HepG2 (cell line): ENCODE measurements around the gene MYOF. TPM values are rescaled to one million over a fixed set of nuclear protein-coding genes. Genes with fewer than 3 reads are reported as not detected.

Source experiments
- EP300 ChIP-seq, 3 experiments: sonication (generic) in 1 of 3; formaldehyde crosslinking in 1 of 3; IDR thresholded peaks; 2 replicates each; pipeline versions ENCODE4 v1.5.1 to v1.6.1; 2011 to 2020; ENCODE audit warnings: low read depth in 2 of 3, low read length in 2 of 3, borderline replicate concordance in 1 of 3, improper control_type of control experiment in 1 of 3, mild to moderate bottlenecking in 1 of 3, missing genetic modification reagents in 1 of 3, moderate library complexity in 1 of 3
- ERF ChIP-seq: IDR thresholded peaks from 2 replicates; pipeline ENCODE4 v1.6.1; 2018; ENCODE audit warnings: missing biosample characterization, missing genetic modification reagents
- FOXK2 ChIP-seq: fragments of 450-650 bp; IDR thresholded peaks from 2 replicates; pipeline ENCODE4 v1.6.1; 2016
- HDAC6 ChIP-seq: fragments of 200-600 bp; sonication (generic); IDR thresholded peaks from 2 replicates; pipeline ENCODE4 v1.7.0; 2017; ENCODE audit warnings: mild to moderate bottlenecking, antibody characterized with exemption, low read length, low read depth
- MEF2D ChIP-seq: sonication (generic); formaldehyde crosslinking; IDR thresholded peaks from 2 replicates; pipeline ENCODE4 v1.5.1; 2020; ENCODE audit warnings: mild to moderate bottlenecking, missing genetic modification reagents
- MIXL1 ChIP-seq: IDR thresholded peaks from 2 replicates; pipeline ENCODE4 v1.6.1; 2016
- REPIN1 ChIP-seq: sonication (generic); formaldehyde crosslinking; IDR thresholded peaks from 2 replicates; pipeline ENCODE4 v1.8.0; 2022; ENCODE audit warnings: missing genetic modification reagents, low read depth, mild to moderate bottlenecking, borderline replicate concordance
- ZNF552 ChIP-seq: sonication (generic); formaldehyde crosslinking; IDR thresholded peaks from 2 replicates; pipeline ENCODE4 v1.9.0; 2022; ENCODE audit warnings: missing genetic modification reagents, mild to moderate bottlenecking, borderline replicate concordance
- polyA plus RNA-seq, 8 experiments: library from polyadenylated mRNA; depleted of rRNA in 3 of 8; stranded (reverse) in 7 of 8; unstranded in 1 of 8; fragments of >200 nt; fragmentation: Illumina TruSeq in 4 of 8; extraction: Trizol in 4 of 8; gene quantifications; 2 replicates each; pipeline versions ENCODE4 v1.2.1 to v1.2.3, GENCODE V29; 2011 to 2016; ENCODE audit warnings: low read depth in 4 of 8, missing spikeins in 1 of 8, mixed read lengths in 1 of 8; ENCODE audit not compliant: insufficient read depth in 1 of 8
- total RNA-seq, 5 experiments: library from RNA; depleted of rRNA; stranded (reverse); fragments of >200 nt; fragmentation: Illumina TruSeq; extraction: Trizol; gene quantifications; 2 replicates each; pipeline ENCODE4 v1.2.3, GENCODE V29; 2016; ENCODE audit warnings: low read depth in 1 of 5
- TF ChIP-seq, protein P1 (sequence below), 2 experiments: sonication (generic) in 1 of 2; formaldehyde crosslinking in 1 of 2; IDR thresholded peaks; 2 replicates each; pipeline versions ENCODE4 v1.5.1 to v1.6.1; 2011 to 2020; ENCODE audit warnings: borderline replicate concordance in 1 of 2, low read depth in 1 of 2, low read length in 1 of 2, mild to moderate bottlenecking in 1 of 2, missing genetic modification reagents in 1 of 2, moderate library complexity in 1 of 2
- TF ChIP-seq, protein P2 (sequence below): IDR thresholded peaks from 2 replicates; pipeline ENCODE4 v1.6.1; 2016; ENCODE audit warnings: mild to moderate bottlenecking
- TF ChIP-seq, protein P3 (sequence below): sonication (generic); formaldehyde crosslinking; IDR thresholded peaks from 2 replicates; pipeline ENCODE4 v1.8.0; 2022; ENCODE audit warnings: low read depth, missing genetic modification reagents
- TF ChIP-seq, protein P4 (sequence below): sonication (generic); formaldehyde crosslinking; IDR thresholded peaks from 2 replicates; pipeline ENCODE4 v1.5.1; 2020; ENCODE audit warnings: missing genetic modification reagents, mild to moderate bottlenecking, borderline replicate concordance
- TF ChIP-seq, protein P5 (sequence below): sonication (generic); formaldehyde crosslinking; IDR thresholded peaks from 2 replicates; pipeline ENCODE4 v1.5.0; 2020; ENCODE audit warnings: missing genetic modification reagents
- TF ChIP-seq, protein P6 (sequence below): sonication (generic); formaldehyde crosslinking; IDR thresholded peaks from 2 replicates; pipeline ENCODE4 v1.4.0; 2020; ENCODE audit warnings: mild to moderate bottlenecking, missing genetic modification reagents

Gene MYOF
- total and polyA plus RNA-seq, 2 of the 13 experiments (the other 11 are each of a cell fraction or from before 2014, with no cell fraction given): 0.18 to 0.42 TPM

DNA sequence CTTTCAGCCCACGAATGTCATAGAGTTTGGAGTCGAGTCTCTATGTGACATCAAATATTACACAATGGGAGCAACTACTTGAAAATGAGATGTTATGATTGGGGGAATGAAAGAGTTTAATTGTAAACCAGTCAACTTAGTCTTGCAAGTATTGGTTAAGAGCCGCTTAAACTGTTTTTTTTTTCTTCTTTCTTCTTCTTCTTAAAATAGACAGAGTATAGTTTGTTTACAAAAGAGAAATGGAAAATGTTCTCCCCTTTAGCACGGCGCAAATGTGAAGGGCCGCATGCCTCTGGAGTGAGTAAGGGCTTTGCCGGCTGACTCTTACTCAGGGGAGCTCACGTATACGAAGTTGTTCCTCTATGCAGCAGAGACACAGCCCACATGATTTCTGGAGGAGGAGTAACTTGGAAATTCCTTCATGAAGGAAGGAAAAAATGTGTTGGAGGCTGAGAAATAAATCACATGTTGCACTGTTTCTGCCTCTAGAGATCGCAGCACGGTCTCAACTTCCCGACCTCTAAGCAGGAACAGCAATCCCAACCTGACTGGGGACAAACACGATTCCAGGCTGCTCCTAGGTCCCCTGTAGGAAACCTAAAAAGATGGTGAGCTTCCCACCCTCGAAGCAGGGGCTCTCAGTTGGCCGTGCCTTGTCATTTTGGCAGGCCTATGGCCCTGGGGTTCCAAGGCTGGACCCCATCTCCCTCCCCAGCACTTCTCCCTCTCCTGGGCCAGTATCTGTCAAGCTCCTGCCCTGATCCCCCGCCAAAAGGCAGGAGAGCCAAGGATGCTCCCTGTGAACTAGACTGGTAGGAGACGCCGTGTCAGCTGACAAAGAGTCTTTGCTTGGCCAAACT lies 44.8 kb downstream of the MYOF start (continued):
- TF ChIP-seq, protein P1, sequence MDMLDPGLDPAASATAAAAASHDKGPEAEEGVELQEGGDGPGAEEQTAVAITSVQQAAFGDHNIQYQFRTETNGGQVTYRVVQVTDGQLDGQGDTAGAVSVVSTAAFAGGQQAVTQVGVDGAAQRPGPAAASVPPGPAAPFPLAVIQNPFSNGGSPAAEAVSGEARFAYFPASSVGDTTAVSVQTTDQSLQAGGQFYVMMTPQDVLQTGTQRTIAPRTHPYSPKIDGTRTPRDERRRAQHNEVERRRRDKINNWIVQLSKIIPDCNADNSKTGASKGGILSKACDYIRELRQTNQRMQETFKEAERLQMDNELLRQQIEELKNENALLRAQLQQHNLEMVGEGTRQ (IDR thresholded peaks at IDR 0.05; ENCODE audit: low read depth, low read length): no peak
- TF ChIP-seq, protein P1 (CRISPR knock-in tag; IDR thresholded peaks at IDR 0.05; ENCODE audit: borderline replicate concordance): no peak
- TF ChIP-seq, protein P2, sequence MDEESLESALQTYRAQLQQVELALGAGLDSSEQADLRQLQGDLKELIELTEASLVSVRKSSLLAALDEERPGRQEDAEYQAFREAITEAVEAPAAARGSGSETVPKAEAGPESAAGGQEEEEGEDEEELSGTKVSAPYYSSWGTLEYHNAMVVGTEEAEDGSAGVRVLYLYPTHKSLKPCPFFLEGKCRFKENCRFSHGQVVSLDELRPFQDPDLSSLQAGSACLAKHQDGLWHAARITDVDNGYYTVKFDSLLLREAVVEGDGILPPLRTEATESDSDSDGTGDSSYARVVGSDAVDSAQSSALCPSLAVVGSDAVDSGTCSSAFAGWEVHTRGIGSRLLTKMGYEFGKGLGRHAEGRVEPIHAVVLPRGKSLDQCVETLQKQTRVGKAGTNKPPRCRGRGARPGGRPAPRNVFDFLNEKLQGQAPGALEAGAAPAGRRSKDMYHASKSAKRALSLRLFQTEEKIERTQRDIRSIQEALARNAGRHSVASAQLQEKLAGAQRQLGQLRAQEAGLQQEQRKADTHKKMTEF: no peak
- TF ChIP-seq, protein P3, sequence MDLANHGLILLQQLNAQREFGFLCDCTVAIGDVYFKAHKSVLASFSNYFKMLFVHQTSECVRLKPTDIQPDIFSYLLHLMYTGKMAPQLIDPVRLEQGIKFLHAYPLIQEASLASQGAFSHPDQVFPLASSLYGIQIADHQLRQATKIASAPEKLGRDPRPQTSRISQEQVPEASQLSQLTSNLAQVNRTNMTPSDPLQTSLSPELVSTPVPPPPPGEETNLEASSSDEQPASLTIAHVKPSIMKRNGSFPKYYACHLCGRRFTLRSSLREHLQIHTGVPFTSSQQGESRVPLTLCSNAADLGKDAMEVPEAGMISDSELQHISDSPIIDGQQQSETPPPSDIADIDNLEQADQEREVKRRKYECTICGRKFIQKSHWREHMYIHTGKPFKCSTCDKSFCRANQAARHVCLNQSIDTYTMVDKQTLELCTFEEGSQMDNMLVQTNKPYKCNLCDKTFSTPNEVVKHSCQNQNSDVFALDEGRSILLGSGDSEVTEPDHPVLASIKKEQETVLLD (CRISPR knock-in tag): no peak
- TF ChIP-seq HDAC6 (no peak), MIXL1 (CRISPR knock-in tag) (no peak), ERF (CRISPR knock-in tag) (0 out of 2 replicates have a peak, but pooled peaks have one; percentile 28), FOXK2 (peak; percentile 77; the same call in 1 of the 2 replicates), MEF2D (CRISPR knock-in tag) (no peak), ZNF552 (no peak), REPIN1 (CRISPR knock-in tag) (no peak), EP300 (IDR thresholded peaks at IDR 0.05; ENCODE audit: low read depth in 2 of 2, low read length in 2 of 2) (peak in 1 of 2 experiments; percentile 36; a peak in 1 of 4 replicates), EP300 (CRISPR knock-in tag; IDR thresholded peaks at IDR 0.05; ENCODE audit: borderline replicate concordance) (no peak)
- TF ChIP-seq, protein P4, sequence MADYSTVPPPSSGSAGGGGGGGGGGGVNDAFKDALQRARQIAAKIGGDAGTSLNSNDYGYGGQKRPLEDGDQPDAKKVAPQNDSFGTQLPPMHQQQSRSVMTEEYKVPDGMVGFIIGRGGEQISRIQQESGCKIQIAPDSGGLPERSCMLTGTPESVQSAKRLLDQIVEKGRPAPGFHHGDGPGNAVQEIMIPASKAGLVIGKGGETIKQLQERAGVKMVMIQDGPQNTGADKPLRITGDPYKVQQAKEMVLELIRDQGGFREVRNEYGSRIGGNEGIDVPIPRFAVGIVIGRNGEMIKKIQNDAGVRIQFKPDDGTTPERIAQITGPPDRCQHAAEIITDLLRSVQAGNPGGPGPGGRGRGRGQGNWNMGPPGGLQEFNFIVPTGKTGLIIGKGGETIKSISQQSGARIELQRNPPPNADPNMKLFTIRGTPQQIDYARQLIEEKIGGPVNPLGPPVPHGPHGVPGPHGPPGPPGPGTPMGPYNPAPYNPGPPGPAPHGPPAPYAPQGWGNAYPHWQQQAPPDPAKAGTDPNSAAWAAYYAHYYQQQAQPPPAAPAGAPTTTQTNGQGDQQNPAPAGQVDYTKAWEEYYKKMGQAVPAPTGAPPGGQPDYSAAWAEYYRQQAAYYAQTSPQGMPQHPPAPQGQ (CRISPR knock-in tag): no peak
- TF ChIP-seq, protein P5, sequence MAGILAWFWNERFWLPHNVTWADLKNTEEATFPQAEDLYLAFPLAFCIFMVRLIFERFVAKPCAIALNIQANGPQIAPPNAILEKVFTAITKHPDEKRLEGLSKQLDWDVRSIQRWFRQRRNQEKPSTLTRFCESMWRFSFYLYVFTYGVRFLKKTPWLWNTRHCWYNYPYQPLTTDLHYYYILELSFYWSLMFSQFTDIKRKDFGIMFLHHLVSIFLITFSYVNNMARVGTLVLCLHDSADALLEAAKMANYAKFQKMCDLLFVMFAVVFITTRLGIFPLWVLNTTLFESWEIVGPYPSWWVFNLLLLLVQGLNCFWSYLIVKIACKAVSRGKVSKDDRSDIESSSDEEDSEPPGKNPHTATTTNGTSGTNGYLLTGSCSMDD (CRISPR knock-in tag): no peak
- TF ChIP-seq, protein P6, sequence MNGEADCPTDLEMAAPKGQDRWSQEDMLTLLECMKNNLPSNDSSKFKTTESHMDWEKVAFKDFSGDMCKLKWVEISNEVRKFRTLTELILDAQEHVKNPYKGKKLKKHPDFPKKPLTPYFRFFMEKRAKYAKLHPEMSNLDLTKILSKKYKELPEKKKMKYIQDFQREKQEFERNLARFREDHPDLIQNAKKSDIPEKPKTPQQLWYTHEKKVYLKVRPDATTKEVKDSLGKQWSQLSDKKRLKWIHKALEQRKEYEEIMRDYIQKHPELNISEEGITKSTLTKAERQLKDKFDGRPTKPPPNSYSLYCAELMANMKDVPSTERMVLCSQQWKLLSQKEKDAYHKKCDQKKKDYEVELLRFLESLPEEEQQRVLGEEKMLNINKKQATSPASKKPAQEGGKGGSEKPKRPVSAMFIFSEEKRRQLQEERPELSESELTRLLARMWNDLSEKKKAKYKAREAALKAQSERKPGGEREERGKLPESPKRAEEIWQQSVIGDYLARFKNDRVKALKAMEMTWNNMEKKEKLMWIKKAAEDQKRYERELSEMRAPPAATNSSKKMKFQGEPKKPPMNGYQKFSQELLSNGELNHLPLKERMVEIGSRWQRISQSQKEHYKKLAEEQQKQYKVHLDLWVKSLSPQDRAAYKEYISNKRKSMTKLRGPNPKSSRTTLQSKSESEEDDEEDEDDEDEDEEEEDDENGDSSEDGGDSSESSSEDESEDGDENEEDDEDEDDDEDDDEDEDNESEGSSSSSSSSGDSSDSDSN (CRISPR knock-in tag): no peak
